Measurements from ENCODE around the gene CHRNA9. TPM values are rescaled to one million over a fixed set of nuclear protein-coding genes. Genes with fewer than 3 reads are reported as not detected.

Gene CHRNA9
- total RNA-seq, 2 donors from 2014 or later: 0.90 TPM; not detected in 1

GRCh38 chr4:40379248-40379647 lies 44.1 kb downstream of the CHRNA9 start:
- Histone ChIP-seq H3K27ac (ENCODE audit: low read depth, low read length) (no peak overlapping the region), H3K4me1 (ENCODE audit: control insufficient read depth, insufficient read depth, low read length) (no peaks in the 10 kb centered on the region), H3K9me3 (ENCODE audit: control insufficient read depth, low read length) (no peaks in the 10 kb centered on the region), H3K4me3 (ENCODE audit: low read length) (no peak overlapping the region), H3K27me3 (ENCODE audit: control insufficient read depth, insufficient read depth, low read length, poor library complexity, severe bottlenecking) (no peaks in the 10 kb centered on the region), H3K9ac (ENCODE audit: extremely low read depth, low read length, poor library complexity, severe bottlenecking) (no peak overlapping the region), H3K36me3 (ENCODE audit: control insufficient read depth, insufficient read depth, low read length) (no peaks in the 10 kb centered on the region)
- no peaks in the 10 kb centered on the region for H3K36me3 Mint-ChIP-seq (ENCODE audit: low read depth)
- TF ChIP-seq CTCF (conservative IDR thresholded peaks at IDR 0.05): no peak
- 75 to 100% methylated on average over 1 of the region's 3 CpGs for WGBS, 2 experiments (ENCODE audit: insufficient coverage in 1 of 2, insufficient read length in 1 of 2)
- H3K4me1 Mint-ChIP-seq: peaks cover 15% of the 10 kb centered on the region
- H3K27me3 Mint-ChIP-seq (ENCODE audit: insufficient read depth): no peaks in the 10 kb centered on the region
- H3K9me3 Mint-ChIP-seq: no peaks in the 10 kb centered on the region
- peak overlapping the region; percentile 28 for H3K27ac Mint-ChIP-seq
- DNase-seq: peak; percentile 53
- no peak overlapping the region for H3K4me3 Mint-ChIP-seq

DNA sequence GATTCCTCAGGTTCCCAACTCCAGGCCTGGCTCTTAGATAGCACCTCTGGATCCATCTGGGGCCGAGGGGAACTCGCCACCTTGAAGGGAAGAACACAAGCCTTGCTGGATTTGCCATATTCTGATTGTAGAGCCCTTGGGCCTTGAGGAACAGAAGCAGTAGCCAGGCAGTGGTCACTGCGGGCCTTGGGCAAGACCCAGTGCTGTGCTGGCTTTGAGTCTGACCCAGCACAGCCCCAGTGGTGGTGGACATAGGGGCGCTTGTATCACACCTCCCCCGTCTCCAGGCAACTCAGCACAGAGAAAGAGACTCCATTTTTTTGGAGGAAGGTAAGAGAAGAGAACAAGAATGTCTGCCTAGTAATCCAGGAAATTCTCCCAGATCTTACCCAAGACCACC lies 45.5 kb downstream of the CHRNA9 start:
- H3K27ac ChIP-seq (ENCODE audit: low read depth, low read length): no peak overlapping the region
- TF ChIP-seq CTCF (conservative IDR thresholded peaks at IDR 0.05): no peak
- no peak overlapping the region for H3K4me3 ChIP-seq (ENCODE audit: low read length)
- H3K9me3 ChIP-seq (ENCODE audit: control insufficient read depth, low read length): no peaks in the 10 kb centered on the region
- Mint-ChIP-seq H3K4me3 (no peak overlapping the region), H3K4me1 (peaks cover 15% of the 10 kb centered on the region), H3K27me3 (ENCODE audit: insufficient read depth) (no peaks in the 10 kb centered on the region), H3K27ac (no peak overlapping the region), H3K9me3 (no peaks in the 10 kb centered on the region), H3K36me3 (ENCODE audit: low read depth) (no peaks in the 10 kb centered on the region)
- no peaks in the 10 kb centered on the region for H3K4me1 ChIP-seq (ENCODE audit: control insufficient read depth, insufficient read depth, low read length)
- 67 to 77% methylated on average over 3 to 5 of the region's 5 CpGs for WGBS, 2 experiments (ENCODE audit: insufficient coverage in 1 of 2, insufficient read length in 1 of 2)
- no peak for DNase-seq
- H3K27me3 ChIP-seq (ENCODE audit: control insufficient read depth, insufficient read depth, low read length, poor library complexity, severe bottlenecking): no peaks in the 10 kb centered on the region
- H3K9ac ChIP-seq (ENCODE audit: extremely low read depth, low read length, poor library complexity, severe bottlenecking): no peak overlapping the region
- no peaks in the 10 kb centered on the region for H3K36me3 ChIP-seq (ENCODE audit: control insufficient read depth, insufficient read depth, low read length)

DNA sequence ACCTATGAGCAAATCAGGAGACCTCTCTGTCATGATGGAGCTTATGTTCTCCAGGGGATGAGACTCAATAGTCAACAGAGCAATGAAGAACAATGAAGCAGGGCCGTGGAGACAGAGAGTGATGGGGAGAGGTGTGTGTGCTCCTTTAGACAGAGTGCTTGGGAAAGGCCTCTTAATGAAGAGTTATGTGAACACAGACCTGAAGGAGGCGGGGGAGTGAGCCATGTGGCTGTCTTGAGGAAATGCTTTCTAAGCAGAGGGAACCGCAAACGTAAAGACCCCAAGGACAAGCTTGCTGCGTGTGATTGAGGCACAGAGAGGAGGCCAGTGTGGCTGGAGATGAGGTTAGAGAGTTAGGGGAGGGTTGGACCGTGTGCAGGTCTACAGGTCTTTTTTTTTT lies 53.1 kb downstream of the CHRNA9 start:
- Mint-ChIP-seq H3K4me3 (no peak overlapping the region), H3K4me1 (peaks cover 2% of the 10 kb centered on the region), H3K27ac (no peak overlapping the region), H3K9me3 (no peaks in the 10 kb centered on the region), H3K27me3 (ENCODE audit: insufficient read depth) (no peaks in the 10 kb centered on the region), H3K36me3 (ENCODE audit: low read depth) (no peaks in the 10 kb centered on the region)
- no peaks in the 10 kb centered on the region for H3K9me3 ChIP-seq (ENCODE audit: control insufficient read depth, low read length)
- no peak overlapping the region for H3K4me3 ChIP-seq (ENCODE audit: low read length)
- no peaks in the 10 kb centered on the region for H3K4me1 ChIP-seq (ENCODE audit: control insufficient read depth, insufficient read depth, low read length)
- no peaks in the 10 kb centered on the region for H3K36me3 ChIP-seq (ENCODE audit: control insufficient read depth, insufficient read depth, low read length)
- no peak overlapping the region for H3K27ac ChIP-seq (ENCODE audit: low read depth, low read length)
- WGBS, 2 experiments (ENCODE audit: insufficient coverage in 1 of 2, insufficient read length in 1 of 2): 73 to 74% methylated on average over 5 of the region's 6 CpGs
- H3K9ac ChIP-seq (ENCODE audit: extremely low read depth, low read length, poor library complexity, severe bottlenecking): no peak overlapping the region
- peak; percentile 68 for DNase-seq
- no peaks in the 10 kb centered on the region for H3K27me3 ChIP-seq (ENCODE audit: control insufficient read depth, insufficient read depth, low read length, poor library complexity, severe bottlenecking)
- TF ChIP-seq CTCF (conservative IDR thresholded peaks at IDR 0.05): peak; percentile 26

All from endodermal cell (in vitro differentiated cells).